ENCODE measurements around the gene OR10AD1. TPM values are rescaled to one million over a fixed set of nuclear protein-coding genes. Genes with fewer than 3 reads are reported as not detected.

The OR10AD1 gene
- total and polyA plus RNA-seq, 9 of the 15 experiments (the other 6 are each of a cell fraction or from before 2014, with no cell fraction given), result not detected

DNA sequence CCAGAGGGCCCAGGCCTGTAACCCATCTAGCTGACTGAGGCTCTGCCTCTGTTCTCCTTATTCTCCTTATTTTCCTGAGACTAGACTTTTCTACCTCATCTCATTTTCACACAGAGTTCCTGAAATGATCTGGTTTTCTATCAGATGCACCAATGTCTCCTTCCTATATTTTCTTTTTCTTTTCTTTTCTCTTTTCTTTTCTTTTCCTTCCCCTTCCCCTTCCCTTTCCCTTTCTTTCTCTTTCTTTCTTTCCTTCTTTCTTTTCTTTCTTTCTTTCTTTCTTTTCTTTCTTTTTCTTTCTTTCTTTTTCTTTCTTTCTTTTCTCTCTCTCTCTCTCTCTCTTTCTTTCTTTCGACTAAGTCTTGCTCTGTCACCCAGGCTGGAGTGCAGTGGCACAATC, 22.7 kb downstream of the OR10AD1 start:
- H3K9ac ChIP-seq (ENCODE audit: insufficient read depth in 1 of 2, low read depth in 2 of 2, low read length in 2 of 2), result no peak overlapping the region
- no peak overlapping the region for H3K4me2 ChIP-seq (ENCODE audit: insufficient read depth, low read length)
- no peak overlapping the region for H3K4me3 ChIP-seq
- H3K9me3 ChIP-seq (replicated peaks; ENCODE audit: control insufficient read depth, insufficient read depth, low read depth, low read length), result no peaks in the 10 kb centered on the region
- FAIRE-seq (no peak), DNase-seq (ENCODE audit: extremely low read depth in 1 of 4, low spot score in 3 of 4) (no peak), ATAC-seq (no peak)
- ChIA-PET CTCF (ENCODE audit: low intra/inter-chr PET ratio) (no interaction called here), POLR2A (interaction anchor here (0.6 to 1.7 kb wide), 3 partner anchors 18 to 268 kb away, joined by 3 to 5 read pairs (median 4); no protein-coding TSS in a partner anchor)
- TF ChIP-seq, protein P1, sequence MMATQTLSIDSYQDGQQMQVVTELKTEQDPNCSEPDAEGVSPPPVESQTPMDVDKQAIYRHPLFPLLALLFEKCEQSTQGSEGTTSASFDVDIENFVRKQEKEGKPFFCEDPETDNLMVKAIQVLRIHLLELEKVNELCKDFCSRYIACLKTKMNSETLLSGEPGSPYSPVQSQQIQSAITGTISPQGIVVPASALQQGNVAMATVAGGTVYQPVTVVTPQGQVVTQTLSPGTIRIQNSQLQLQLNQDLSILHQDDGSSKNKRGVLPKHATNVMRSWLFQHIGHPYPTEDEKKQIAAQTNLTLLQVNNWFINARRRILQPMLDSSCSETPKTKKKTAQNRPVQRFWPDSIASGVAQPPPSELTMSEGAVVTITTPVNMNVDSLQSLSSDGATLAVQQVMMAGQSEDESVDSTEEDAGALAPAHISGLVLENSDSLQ (IDR thresholded peaks at IDR 0.05), result no peak
- TF ChIP-seq CEBPB (tag; IDR thresholded peaks at IDR 0.05), result no peak
- TF ChIP-seq, protein P2, sequence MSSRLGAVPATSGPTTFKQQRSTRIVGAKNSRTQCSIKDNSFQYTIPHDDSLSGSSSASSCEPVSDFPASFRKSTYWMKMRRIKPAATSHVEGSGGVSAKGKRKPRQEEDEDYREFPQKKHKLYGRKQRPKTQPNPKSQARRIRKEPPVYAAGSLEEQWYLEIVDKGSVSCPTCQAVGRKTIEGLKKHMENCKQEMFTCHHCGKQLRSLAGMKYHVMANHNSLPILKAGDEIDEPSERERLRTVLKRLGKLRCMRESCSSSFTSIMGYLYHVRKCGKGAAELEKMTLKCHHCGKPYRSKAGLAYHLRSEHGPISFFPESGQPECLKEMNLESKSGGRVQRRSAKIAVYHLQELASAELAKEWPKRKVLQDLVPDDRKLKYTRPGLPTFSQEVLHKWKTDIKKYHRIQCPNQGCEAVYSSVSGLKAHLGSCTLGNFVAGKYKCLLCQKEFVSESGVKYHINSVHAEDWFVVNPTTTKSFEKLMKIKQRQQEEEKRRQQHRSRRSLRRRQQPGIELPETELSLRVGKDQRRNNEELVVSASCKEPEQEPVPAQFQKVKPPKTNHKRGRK (tag; IDR thresholded peaks at IDR 0.05), result peak; percentile 97
- H3K79me2 ChIP-seq (ENCODE audit: control insufficient read depth, insufficient read depth, low read length), result no peaks in the 10 kb centered on the region
- WGBS (ENCODE audit: insufficient coverage, low coverage, missing lambda C conversion rate), result 14% methylated on average over 1 of the region's 1 CpG
- H3K9me1 ChIP-seq (ENCODE audit: control insufficient read depth, insufficient read depth, low read length), result no peaks in the 10 kb centered on the region
- intact Hi-C loops (cut with micrococcal nuclease) (no loop called here), in situ Hi-C loops (cut with MboI) (no loop called here)
- no peaks in the 10 kb centered on the region for H3K36me3 ChIP-seq (ENCODE audit: control insufficient read depth, insufficient read depth, low read length)
- H3K27me3 ChIP-seq (ENCODE audit: control insufficient read depth in 2 of 2, insufficient read depth in 2 of 2, low read length in 2 of 2), result peaks cover 3 to 25% of the 10 kb centered on the region in 2 experiments; a peak in 4 of 5 replicates
- H2AFZ ChIP-seq (ENCODE audit: low read depth, low read length), result no peak overlapping the region
- peaks cover 17 to 19% of the 10 kb centered on the region in 2 experiments for H3K4me1 ChIP-seq (replicated peaks in 1 of 2; ENCODE audit: control insufficient read depth in 2 of 2, insufficient read depth in 2 of 2, low read length in 2 of 2)
- H4K20me1 ChIP-seq (replicated peaks; ENCODE audit: control insufficient read depth, insufficient read depth, low read length), result no peaks in the 10 kb centered on the region
- no peak overlapping the region for H3K27ac ChIP-seq (ENCODE audit: extremely low read depth, low read depth, low read length)
- no TSS peak for BruUV-seq (replicated peaks)

Data from K562 (cell line).